Type B pancreatic cell (in vitro differentiated cells): Measurements from ENCODE around the gene PRDM10. TPM values are rescaled to one million over a fixed set of nuclear protein-coding genes. Genes with fewer than 3 reads are reported as not detected.
A peak's percentile ranks its signal among the peaks of the same experiment; 100 is the strongest.

Experiments used
- DNase-seq: peaks from one replicate; pipeline ENCODE4 v3.0.0; 2021; ENCODE audit warnings: mixed read lengths; ENCODE audit not compliant: unreplicated experiment; ENCODE audit errors: extremely low spot score
- H3K27ac Mint-ChIP-seq: 2 replicates; pipeline ENCODE4 v1.8.0; 2021; ENCODE audit warnings: mild to moderate bottlenecking, mixed read lengths
- H3K27me3 Mint-ChIP-seq: 2 replicates; pipeline ENCODE4 v1.8.0; 2021; ENCODE audit warnings: mixed read lengths
- H3K36me3 Mint-ChIP-seq: 2 replicates; pipeline ENCODE4 v1.8.0; 2021; ENCODE audit warnings: mixed read lengths
- H3K4me1 Mint-ChIP-seq: one replicate; pipeline ENCODE4 v1.8.0; 2021; ENCODE audit warnings: mixed read lengths; ENCODE audit not compliant: unreplicated experiment
- H3K4me3 Mint-ChIP-seq: 2 replicates; pipeline ENCODE4 v1.8.0; 2021; ENCODE audit warnings: mild to moderate bottlenecking, mixed read lengths
- H3K9me3 Mint-ChIP-seq: 2 replicates; pipeline ENCODE4 v1.8.0; 2021; ENCODE audit warnings: mixed read lengths
- total RNA-seq: library from RNA; stranded (reverse); gene quantifications from 2 replicates; pipeline ENCODE4 v1.2.1, GENCODE V29; 2021; ENCODE audit warnings: low replicate concordance
- TF ChIP-seq, protein P1 (sequence below): fragments of 200-600 bp; sonication (generic); conservative IDR thresholded peaks from 2 replicates; pipeline ENCODE4 v1.5.0; 2021; ENCODE audit warnings: antibody characterized with exemption, mild to moderate bottlenecking

PRDM10 gene
- total RNA-seq, 1 donor from 2014 or later = 13.4 TPM

DNA sequence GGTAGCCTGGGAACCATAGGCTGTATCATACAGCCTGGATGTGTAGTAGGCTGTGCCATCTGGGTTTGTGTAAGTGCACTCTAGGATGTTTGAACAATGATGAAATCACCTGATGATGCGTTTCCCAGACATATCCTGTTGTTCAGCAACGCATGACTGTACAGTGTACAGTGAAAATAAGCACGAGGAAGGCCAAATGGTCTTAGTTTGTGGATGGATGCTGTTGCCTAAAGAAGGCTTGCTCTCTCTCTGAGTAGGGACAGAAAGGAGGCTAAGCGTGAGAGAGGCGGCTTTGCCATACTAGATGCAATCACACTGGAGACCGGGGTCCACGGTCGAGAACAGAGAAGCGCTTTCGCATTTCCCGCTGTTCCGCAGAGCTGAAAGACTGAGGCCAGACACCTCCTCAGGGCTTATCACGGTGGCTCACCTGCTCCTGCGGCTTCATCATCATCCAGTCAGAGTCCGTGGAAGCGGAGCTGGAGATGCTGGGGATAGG lies 39.5 kb upstream of the PRDM10 start:
- peaks cover 6% of the 10 kb centered on the region for H3K4me1 Mint-ChIP-seq
- DNase-seq = no peak

GRCh38 chr11:130040281-130040940 lies 37.8 kb upstream of the PRDM10 start:
- no peak overlapping the region for H3K27ac Mint-ChIP-seq
- TF ChIP-seq, protein P1, sequence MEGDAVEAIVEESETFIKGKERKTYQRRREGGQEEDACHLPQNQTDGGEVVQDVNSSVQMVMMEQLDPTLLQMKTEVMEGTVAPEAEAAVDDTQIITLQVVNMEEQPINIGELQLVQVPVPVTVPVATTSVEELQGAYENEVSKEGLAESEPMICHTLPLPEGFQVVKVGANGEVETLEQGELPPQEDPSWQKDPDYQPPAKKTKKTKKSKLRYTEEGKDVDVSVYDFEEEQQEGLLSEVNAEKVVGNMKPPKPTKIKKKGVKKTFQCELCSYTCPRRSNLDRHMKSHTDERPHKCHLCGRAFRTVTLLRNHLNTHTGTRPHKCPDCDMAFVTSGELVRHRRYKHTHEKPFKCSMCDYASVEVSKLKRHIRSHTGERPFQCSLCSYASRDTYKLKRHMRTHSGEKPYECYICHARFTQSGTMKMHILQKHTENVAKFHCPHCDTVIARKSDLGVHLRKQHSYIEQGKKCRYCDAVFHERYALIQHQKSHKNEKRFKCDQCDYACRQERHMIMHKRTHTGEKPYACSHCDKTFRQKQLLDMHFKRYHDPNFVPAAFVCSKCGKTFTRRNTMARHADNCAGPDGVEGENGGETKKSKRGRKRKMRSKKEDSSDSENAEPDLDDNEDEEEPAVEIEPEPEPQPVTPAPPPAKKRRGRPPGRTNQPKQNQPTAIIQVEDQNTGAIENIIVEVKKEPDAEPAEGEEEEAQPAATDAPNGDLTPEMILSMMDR = no peak
- H3K4me1 Mint-ChIP-seq = peaks cover 6% of the 10 kb centered on the region
- no peak overlapping the region for H3K4me3 Mint-ChIP-seq
- DNase-seq = no peak
- no peaks in the 10 kb centered on the region for H3K36me3 Mint-ChIP-seq
- H3K27me3 Mint-ChIP-seq = no peaks in the 10 kb centered on the region
- no peaks in the 10 kb centered on the region for H3K9me3 Mint-ChIP-seq

More for the DNA sequence above, 39.5 kb upstream of the PRDM10 start:
- Mint-ChIP-seq H3K27ac (peak overlapping the region; percentile 70), H3K4me3 (no peak overlapping the region), H3K36me3 (no peaks in the 10 kb centered on the region), H3K9me3 (no peaks in the 10 kb centered on the region), H3K27me3 (no peaks in the 10 kb centered on the region)
- TF ChIP-seq, protein P1 = no peak

DNA sequence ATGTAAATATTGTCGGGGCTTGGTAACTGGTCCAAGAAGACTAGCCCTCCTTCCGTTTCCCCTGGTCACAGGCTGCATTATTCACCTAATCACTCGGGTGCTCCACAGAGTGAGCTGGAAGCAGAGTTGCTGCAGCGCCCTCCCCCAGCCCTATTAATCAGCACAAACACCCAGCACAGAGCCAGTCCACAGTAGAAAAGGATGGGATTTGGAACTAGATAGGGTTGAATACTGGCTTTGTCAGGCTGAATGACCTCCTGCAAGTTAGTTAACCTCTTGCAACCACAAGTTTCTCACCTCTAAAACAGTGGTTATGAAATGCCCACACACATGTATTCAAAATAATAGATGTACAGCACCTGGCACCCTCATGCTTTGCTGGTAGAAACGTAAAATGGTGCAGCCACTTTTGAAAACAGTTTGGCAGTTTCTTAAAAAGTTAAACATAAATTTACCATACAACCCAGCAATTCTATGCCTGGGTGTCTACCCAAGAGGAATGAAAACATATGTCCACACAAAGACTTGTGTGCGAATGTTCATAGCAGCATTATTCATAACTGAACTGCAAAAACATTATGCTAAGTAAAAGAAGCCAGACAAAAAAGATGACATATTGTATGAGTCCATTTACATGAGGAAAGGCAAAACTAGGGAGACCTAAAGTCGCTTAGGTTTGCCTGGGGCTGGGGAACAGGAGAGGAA lies 35.4 kb upstream of the PRDM10 start:
- TF ChIP-seq, protein P1 = no peak
- Mint-ChIP-seq H3K27me3 (no peaks in the 10 kb centered on the region), H3K36me3 (no peaks in the 10 kb centered on the region), H3K9me3 (no peaks in the 10 kb centered on the region), H3K27ac (no peak overlapping the region), H3K4me1 (no peaks in the 10 kb centered on the region), H3K4me3 (no peak overlapping the region)
- DNase-seq = no peak

- Mint-ChIP-seq H3K27ac (no peak overlapping the region), H3K27me3 (no peaks in the 10 kb centered on the region), H3K4me1 (no peaks in the 10 kb centered on the region), H3K36me3 (no peaks in the 10 kb centered on the region), H3K4me3 (no peak overlapping the region), H3K9me3 (no peaks in the 10 kb centered on the region)
- no peak for DNase-seq
- TF ChIP-seq, protein P1 = no peak
Observed at GRCh38 chr11:130037058-130037457, 34.4 kb upstream of the PRDM10 start.

DNA sequence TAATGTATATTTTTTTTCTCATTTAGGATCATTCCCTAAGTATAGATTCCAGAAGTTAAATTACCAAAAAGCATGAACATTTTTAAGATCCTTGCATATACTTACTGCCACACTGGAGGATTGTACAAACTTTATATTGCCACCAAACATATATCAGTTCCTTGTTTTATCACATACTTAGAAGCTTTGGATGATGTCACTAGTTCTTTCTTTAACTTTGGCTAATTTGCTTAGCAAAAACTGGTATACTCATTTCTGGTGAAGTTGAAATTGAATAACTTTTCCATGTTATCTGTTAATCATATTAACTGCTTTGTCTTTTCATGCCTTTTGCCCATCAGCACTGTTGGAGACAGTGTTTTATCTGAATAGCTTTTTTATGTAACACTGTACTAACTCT lies 31.6 kb upstream of the PRDM10 start:
- H3K27me3 Mint-ChIP-seq = no peaks in the 10 kb centered on the region
- no peak for DNase-seq
- H3K9me3 Mint-ChIP-seq = no peaks in the 10 kb centered on the region
- no peaks in the 10 kb centered on the region for H3K36me3 Mint-ChIP-seq
- H3K4me1 Mint-ChIP-seq = peaks cover 1% of the 10 kb centered on the region
- TF ChIP-seq, protein P1 = no peak
- H3K27ac Mint-ChIP-seq = no peak overlapping the region
- no peak overlapping the region for H3K4me3 Mint-ChIP-seq
